Measurements from ENCODE around the gene CTNS.
A peak's percentile ranks its signal among the peaks of the same experiment; 100 is the strongest.

CTNS gene

DNA sequence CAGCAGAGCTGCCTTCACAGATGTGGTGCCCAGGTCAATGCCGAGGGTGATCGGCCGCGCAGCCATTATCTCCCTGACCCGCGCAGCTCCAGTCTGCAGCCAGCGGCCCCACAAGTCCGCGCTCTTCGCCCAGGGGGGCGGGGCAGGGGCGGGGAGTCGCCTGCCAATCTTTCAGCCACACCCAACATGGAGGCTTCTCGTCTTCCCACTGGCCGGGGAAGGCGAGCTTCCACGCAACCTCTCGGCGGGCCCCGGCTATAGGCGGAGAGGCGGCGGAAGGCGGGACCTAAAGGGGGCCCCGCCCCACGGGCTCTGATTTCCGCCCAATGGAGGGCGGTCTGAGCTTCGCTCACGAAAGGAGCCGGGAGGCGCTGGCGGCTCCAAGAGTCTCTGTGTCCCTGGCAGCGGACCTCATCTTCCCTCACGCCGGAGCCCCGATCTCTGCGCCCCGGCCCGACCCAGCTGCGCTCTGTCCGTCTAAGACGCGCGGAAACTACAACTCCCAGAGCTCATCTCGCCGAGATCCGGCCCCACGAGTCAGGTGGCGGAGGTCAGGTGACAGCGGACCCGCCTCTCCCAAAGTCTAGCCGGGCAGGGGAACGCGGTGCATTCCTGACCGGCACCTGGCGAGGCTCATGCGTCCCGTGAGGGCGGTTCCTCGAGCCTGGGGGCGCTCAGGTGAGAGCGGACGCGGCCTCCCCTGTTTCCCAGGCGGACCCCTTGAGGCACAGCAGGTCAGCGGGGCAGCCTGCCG is at the start of gene CTNS, which contains the start of gene SHPK:
Gene CTNS (plus strand): TSS at position 607 of the 754 bp plus-strand sequence. CDS start 3,447 bp downstream, outside the sequence.
Gene SHPK (minus strand): TSS at position 97 of the 754 bp plus-strand sequence. CDS start 31 bp downstream, at position 66.
- DNase-seq, result peak; percentile 83

DNA sequence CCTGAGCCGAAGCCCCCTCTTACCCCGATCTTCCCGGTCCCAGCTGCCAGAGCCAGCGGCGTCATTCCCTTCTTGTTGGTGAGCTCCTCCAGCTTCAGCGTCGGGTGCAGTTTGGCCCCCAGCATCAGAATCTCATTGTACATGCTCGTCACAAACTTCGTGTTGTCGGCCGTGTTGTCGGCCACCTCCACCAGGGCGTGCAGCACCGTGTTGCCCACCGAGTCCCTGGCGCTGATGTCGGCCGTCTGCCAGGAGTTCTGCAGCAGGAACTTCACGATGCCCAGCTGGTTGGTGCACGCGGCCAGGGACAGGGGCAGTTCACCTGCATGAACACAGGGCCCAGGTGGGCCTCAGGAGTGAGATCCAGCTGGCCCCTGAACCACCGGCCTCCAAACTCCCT is 46.8 kb upstream of the CTNS start:
- no peak for DNase-seq

DNA sequence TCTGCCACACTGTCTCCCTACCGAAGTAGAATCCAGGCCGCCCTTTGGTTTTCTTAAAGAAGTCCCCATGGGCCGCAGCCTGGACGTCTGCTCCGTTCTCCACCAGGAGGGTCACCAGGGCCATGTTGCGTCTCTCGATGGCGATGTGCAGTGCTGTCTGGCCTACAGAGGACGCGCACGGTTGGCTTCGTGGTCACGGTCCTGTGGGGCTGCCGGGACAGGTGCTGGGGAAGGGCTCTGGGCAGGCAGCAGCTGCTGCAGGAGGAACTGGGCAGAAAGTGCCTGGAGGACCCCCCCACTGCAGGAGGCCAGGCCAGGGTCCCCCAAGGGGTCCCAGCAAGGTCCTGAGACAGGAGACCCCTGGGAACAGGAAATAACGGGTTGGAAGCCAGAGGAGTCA is 46.3 kb upstream of the CTNS start:
- DNase-seq, result no peak

DNA sequence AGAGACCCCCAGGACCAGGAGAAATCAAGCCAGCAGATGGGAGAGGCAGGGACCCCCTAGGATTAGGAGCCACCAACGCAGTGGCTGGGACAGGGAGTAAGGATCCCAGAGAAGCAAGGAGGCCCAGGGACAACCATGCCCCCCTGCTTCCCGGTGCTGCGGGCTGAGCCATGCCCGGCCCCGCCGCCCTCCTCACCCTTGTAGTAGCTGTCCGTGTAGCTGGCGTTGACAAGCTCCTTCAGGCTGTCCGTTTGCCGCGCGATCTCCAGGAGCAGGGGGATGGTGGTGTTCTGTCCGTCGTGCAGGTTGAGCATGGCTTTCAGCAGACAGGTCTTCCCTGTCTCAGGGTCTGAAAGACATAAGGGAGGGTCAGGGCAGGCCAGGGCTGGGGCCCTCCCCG is 45.8 kb upstream of the CTNS start:
- no peak for DNase-seq

DNA sequence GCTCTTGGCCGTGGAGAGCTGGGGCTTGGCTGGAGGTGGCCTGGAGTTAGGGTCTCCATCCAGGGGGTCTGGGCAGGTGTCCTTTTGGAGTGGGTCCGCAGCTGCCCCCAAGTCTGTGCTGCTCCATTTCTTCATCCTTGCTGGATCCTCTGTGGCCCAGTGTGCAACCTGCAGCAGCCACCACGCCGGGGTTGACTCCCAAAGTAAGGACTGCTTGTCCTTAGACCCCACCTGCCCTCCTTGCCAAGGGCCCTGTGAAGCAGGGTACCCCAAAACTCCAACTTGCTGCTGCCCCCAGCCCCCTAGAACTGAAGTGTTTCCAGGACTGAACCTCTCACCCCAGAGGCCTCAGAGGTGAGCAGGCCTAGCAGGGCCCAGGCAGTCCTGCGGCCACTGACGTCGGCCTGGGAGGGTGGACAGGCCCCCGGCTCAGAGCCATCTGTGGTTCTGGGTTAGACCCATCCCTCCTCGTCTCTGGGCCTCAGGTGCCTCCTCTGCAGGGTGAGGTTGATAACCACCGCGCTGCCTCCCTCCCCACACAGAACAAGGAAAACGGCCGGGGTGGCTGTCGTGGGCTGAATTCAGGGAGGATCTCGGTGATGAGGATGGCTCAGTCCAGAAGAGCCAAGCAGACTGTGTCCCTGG is 44.2 kb upstream of the CTNS start:
- no peak for DNase-seq

DNA sequence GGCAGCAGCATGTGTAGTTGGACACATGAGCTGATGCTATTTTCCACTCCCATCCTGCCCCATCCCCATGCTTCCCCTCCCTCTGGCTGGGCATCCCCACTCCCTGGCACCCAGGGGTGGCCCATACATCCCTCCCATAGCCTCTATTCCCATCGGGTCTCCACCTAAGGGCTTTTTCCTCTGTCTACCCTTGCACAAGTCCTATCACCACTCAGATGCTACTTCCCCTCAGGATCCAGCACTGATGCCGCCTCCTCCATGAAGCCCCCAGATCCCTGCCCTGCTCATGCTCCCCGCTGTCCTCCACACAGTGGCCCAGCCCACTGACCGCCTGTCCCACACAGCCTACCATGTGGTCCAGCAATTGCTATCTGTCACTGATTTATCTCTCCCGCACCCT is 43.2 kb upstream of the CTNS start:
- DNase-seq, result no peak

DNA sequence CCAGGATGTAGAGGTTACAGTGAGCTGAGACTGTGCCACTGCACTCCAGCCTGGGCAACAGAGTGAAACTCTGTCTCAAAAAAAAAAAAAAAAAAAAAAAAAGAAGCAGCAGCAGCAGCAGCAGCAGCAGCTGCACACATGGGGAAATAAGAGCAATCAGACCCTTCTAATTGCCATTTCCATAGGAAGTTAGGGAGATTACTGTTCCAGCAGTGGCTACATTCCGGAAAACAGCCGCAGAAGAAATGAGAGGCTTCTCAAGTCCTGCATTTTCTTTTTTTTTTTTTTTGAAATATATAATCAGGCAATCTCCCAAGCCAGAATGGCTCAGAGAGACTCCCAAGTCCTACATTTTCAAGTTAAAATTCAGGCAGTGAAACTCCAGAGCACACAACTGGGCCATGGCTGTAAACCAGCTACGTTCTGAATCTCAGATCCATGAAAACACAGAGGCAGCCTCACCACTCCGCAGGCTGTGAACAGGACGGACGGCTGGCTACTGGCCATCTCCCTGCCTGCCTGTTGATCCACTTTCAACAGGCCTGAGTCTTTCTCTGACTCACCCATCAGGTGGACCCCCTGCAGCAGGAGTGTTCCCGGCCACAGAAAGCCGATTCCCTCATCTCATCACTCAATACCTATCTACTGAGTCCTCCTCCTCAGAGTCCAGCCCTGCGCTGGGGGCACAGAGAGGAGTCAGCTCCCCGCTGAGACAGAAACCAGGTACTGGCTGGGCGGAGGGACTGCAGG is 42.3 kb upstream of the CTNS start:
- no peak for DNase-seq

DNA sequence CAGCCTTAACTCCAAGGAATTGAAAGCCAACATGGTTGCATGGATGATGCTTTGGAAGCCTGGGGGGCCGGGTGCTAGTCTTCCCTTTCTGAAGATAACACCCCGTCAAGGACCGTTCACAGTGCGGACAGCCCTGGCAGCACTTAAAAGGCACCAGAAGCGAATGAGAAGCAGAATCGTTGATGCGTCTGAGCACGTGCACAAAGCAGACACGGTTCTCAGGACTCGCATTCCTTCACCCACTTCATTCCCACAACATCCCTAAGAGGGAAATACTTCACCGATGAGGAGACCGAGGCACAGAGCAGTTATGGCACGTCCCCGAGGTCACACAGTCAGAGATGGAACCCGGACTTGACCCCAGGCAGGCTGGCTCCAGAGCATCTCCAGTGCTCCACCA is 41.6 kb upstream of the CTNS start:
- DNase-seq, result no peak

DNA sequence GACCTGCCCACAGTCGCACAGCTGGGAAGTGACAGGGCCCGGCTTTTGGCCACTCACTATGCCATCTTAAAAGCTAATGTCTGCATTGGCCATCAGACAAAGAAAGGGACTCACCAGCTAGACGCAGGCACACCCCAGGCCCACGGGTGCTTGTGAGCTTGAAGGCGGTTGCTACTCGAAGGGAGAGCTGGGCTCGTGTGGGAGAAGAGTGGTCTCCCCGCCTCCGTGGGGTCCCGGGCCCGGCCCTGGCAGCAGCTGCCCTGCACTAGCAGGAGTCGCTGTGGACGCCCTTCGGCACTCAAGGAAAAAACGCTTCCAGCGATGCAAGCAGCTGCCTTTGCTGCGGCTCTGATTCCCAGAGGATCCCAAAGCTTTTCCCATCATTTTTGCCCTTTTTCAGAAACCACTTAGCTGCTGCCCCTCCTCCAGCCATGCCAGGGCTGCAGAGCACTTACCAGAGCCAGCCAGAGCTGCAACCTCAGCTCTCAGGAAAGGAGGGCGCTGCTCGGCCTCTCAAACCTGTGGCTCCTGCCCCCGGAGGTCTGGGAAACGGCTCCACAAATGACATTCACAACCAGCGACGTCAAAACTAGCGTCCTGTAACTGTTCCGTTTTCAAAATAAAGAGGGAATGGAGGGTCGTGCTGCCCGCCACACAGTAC is 39.6 kb upstream of the CTNS start:
- DNase-seq, result no peak

DNA sequence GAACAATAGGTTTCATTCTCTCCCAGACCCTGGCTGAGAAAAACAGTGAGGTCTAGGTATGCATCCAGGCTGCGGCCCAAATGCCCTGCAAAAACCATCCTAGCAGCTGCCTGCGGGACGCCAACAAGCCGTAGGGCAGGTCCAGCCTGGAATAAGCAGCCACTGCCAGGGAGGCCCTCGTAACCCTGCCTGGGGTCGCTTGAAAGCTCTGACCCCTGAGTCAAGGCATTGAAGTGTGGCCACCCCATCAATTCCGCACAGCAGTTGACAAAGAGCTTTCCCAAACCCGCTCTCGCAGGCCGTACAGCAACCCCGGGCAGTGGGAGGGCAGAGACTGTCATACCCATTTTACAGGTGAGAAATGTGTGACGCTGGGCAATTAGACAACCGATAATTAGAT is 38.5 kb upstream of the CTNS start:
- no peak for DNase-seq

DNA sequence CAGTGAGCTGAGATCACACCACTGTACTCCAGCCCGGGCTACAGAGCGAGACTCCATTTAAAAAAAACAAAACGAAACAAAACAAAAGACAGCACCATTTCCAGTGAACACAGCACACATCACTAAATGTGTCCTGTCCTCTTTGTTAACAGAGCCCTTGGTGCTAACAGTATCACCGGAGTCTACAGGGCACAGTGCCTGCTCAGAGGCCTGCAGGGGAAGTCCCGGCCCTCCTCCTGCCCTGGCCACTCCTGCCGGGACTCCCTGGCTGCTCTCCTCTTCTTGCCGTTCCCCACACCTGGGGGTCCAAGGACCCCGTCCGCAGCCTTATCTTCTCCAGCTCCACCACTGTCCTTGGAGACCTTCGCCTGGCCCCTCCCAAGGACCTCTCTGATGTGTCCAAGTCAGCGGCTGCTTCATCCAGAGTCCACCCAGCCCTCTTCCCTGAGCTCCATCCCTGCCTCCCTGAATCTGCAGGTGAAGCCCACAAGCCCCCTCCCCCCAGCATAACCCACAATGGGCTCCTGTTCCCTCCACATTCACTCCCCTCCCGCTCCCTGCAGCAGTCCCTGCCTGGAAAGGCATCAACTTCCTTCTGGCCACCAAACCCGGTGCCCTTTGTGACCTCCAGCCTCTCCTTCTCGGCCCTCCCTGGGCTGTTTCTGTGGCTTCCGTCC is 35.9 kb upstream of the CTNS start:
- no peak for DNase-seq

DNA sequence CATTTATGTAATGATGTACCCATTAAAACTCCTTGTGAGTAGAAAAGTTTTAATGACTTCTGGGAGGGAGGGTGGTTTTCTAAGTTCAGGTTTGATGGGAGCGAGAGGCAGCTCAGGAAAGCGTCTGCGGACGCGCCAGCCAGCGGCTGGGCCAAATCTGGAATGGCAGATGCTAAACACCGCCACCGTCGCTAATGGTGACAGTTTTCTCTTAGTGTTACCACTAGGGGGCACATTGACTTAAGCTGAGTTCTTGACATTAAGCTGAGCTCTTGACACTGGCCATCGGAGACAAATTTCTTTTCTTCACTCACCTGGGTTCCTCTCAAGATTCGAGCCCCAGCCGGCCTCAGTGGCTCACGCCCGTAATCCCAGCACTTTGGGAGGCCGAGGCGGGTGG is 34.1 kb upstream of the CTNS start:
- no peak for DNase-seq

DNA sequence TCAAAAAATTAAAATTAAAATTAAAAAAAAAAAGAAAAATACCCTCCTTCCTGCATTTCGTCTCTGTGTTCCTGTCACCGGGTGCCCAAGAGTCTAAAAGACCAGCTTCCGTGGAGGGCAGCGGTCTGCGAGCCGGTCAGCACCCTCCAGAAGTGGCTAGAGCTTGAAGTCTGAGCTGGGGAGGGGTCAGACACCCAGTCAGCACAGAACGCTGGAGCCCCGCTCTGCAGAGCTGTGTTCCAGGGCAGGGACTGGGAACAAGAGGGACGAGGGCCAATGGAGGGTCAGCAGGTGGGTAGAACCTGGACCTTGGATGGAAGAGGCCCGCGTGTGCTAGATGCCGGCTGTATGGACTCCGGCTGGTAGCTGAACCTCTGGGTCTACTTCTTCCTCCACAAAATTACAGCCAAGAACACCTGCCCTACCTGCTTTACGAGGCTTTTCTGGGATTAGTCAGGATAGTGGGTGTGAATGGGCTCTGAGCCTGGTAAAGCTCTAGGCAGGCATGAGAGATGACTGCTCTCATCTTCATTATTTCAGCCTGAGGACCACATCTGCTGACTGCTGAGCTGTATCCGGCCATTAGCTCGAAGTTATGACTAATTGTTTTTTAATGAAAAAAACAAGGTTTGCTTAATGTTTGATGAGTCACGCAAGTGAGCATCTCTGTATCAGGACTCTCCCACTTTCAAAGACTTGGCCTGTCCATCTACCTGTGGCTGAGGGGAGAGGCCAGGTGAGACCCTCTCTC is 33.3 kb upstream of the CTNS start:
- no peak for DNase-seq

DNA sequence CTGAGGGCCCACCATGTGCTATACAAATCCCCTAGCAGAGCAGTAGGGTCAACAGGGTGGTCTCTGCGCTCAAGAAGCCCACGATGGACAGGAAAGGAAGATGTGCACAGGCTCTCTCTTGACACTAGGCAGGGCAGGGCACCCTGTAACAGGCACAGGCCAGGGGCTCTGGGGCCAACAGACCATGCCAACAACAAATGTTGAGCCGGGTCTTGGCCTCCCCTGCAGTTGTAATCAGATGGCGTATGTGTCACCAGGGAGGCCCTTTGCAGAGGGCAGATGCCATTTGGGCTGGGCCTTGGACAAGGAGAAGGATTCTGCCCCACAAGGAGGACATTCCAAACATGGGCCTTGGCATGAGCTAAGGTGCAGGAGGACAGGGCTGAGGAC is 32.7 kb upstream of the CTNS start:
- DNase-seq, result no peak

DNA sequence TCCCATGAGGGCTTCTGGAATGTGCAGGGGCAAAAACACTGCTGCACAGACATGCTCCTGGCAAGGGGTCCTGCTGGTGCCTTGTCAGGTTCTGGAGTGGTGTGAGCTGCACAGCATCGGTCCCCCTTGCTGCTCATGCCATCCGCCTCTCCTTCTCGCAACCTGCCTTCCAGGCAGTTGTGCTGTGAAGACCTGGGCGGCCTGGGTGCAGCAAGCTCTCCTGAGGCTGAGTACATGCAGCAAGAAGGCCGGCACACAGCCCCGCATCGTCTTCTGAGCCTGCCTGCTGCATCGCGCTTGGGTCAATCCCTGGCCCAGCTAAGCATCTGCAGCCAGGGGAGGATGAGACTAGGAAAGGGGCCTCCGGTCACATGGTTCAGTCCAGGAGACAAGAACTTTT is 26.9 kb upstream of the CTNS start:
- DNase-seq, result no peak

DNA sequence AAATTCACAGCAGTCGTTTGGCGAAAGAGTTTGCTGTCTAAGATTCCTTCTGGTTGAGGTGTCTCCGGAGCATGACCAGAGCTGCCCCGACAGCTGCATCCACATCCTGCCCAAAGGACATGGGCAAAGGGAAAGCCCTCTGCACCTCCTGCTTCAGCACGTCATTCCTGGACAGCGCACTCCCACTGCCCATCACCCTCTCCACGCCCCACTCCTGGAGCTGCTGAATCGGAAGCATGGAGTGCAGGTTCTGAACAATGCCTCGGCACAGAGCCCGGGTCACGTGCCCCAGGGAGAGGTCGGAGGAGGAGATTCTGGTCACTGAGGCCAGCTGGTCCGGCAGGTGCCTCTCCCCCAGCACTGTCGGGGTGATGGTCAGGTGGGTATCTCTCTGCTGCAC is 26.0 kb upstream of the CTNS start:
- no peak for DNase-seq

DNA sequence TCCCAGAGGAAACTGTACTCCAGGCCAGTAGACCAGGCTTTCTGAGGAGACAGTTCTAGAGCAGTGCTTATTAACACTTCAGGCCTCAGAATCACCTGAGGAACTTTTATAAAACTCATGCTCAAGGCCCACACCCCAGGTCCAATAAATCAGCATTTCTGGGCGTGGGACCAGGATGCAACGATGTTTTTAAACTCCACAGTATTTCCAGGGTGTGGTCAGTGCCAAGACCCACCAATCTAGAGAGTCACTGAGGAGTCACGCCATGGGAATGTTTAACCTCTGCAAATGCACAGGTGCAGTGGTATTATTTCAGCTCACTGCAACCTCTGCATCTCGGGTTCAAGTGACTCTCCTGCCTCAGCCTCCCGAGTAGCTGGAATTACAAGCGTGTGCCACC is 23.4 kb upstream of the CTNS start:
- DNase-seq, result no peak

DNA sequence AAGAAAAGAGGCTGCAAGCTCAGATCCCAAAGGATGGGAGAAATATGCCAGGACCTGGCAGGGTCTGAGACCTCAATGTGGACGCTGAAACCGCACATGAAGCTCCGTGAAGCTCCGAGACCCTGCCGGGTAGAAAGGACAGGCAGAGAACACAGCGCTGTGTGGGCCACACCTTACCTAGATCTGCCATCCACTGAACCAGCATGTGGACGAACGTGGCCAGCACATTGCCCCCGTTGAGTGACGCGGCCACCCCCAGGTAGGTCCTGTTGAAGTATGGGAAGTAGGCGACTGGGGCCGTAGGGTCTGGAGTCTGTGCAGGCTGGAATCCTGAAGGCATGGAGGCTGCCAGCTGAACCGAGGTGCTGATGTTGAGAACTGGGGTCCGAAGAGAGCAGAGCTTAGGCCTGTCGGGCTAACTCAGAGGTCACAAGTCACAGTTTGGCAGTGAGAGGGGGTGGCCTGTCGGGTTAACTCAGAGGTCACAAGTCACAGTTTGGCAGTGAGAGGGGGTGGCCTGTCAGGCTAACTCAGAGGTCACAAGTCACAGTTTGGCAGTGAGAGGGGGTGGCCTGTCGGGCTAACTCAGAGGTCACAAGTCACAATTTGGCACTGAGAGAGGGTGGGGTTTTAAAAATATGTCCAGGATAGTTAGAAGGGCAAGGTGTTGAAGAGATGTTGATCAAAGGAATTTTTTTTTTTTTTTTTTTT is 21.2 kb upstream of the CTNS start:
- DNase-seq, result no peak

DNA sequence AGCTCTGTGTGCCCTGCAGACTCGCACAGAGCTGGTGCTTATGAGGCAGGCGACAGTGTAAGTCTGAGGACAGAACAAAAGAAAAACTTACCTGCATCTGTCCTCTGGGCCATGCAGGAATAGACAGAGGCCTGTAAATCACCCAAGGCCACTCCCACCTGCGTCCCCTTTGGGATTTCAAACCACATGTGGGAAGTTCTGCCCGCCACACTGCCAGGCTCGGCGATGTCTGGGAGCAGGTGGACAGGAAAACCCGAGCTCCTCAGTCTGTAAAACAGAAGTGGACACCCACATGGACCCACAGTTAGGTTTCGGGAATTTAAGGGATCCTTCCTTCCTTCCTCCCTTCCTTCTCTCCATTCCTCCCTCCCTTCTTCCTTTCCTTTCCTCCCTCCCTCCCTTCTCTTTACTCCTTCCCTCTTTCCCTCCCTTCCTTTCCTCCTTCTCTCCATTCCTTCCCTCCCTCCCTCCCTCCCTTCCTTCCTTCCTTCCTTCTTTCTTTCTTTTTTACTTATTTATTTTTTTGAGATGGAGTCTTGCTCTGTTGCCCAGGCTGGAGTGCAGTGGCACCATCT is 15.3 kb upstream of the CTNS start:
- no peak for DNase-seq

DNA sequence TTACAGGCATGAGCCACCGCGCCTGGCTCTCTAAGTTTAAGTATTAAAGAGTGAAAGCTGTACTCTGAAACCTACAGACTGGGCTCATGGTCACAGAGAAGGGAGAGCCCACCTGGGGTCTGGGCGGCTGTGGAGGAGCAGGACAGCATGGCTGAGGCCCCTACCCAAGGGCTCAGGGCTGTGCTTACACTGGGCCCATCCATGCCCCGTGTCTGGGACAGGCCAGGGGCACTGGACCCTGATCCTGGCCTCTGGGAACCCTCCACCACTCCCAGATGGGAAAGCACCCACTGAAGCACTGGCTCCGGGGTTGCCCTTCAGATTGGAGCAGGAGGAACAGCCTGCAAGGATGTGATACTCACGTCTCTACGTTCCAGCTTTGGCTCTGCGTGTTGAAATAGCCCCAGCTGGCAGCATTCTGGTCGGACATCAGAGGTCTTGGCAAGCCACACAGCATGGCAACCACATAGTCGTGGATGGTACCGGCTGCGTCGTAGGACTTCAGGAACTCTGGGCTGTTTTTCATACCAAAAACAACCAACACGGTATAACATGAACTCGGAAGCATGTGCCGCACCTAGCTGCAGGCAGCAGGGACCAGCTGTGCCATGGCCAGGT is 13.5 kb upstream of the CTNS start:
- no peak for DNase-seq
